Measurements from ENCODE around the gene ZBTB20. TPM values are rescaled to one million over a fixed set of nuclear protein-coding genes. Genes with fewer than 3 reads are reported as not detected.

ZBTB20 gene
- total RNA-seq, 1 donor from 2014 or later: 66.4 TPM

DNA sequence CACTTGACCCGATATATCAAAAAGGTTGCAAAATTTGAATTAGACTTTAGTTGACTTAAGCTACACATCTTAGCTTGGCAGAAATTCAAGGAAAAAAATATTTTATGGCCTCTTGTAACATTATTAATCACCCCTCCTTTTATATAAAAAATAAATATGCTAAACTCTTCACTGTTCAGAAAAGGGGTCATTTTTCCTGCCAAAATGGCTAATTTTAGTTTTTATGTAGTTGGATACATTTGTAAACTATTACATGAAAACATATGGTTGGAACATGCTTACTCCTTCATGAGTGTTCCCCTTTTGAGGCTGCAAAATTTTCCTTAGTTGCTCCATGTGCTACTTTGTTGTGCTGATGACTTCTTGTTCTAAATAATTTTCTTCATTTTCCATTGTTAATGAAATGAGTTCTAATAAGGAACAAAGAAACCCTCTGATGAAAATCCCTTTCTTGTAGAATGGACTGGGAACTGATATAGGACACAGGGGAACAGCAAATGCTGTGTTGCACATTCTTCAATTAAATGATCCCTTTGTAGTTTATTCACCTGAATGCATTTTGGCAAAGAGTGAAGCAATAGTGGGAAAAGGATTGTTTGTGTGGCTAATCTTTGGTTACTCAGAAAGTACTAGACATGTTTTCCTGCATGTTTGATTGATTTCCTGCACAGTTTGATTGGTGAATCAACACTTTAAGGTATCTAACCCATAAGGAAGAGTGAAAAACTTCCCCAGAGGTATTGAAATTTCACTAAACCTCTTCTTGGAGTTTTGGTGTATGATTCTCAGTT, 503.9 kb downstream of the ZBTB20 start:
- TF ChIP-seq, protein P1, sequence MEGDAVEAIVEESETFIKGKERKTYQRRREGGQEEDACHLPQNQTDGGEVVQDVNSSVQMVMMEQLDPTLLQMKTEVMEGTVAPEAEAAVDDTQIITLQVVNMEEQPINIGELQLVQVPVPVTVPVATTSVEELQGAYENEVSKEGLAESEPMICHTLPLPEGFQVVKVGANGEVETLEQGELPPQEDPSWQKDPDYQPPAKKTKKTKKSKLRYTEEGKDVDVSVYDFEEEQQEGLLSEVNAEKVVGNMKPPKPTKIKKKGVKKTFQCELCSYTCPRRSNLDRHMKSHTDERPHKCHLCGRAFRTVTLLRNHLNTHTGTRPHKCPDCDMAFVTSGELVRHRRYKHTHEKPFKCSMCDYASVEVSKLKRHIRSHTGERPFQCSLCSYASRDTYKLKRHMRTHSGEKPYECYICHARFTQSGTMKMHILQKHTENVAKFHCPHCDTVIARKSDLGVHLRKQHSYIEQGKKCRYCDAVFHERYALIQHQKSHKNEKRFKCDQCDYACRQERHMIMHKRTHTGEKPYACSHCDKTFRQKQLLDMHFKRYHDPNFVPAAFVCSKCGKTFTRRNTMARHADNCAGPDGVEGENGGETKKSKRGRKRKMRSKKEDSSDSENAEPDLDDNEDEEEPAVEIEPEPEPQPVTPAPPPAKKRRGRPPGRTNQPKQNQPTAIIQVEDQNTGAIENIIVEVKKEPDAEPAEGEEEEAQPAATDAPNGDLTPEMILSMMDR (IDR thresholded peaks at IDR 0.05): no peak
- Histone ChIP-seq H3K9me3 (no peaks in the 10 kb centered on the region), H3K36me3 (no peaks in the 10 kb centered on the region), H3K4me1 (no peaks in the 10 kb centered on the region), H3K27ac (no peak overlapping the region), H3K27me3 (ENCODE audit: low read depth) (no peaks in the 10 kb centered on the region), H3K4me3 (no peak overlapping the region)
- intact Hi-C loops (cut with DNase I): no loop called here
- DNase-seq: no peak
- no peak for ATAC-seq

GRCh38 chr3:114640126-114640525, 507.0 kb downstream of the ZBTB20 start:
- TF ChIP-seq, protein P1 (IDR thresholded peaks at IDR 0.05): no peak
- intact Hi-C loops (cut with DNase I): no loop called here

GRCh38 chr3:114639171-114639570, 507.9 kb downstream of the ZBTB20 start:
- H3K9me3 ChIP-seq: peaks cover 12% of the 10 kb centered on the region
- no peaks in the 10 kb centered on the region for H3K36me3 ChIP-seq
- intact Hi-C loops (cut with DNase I): no loop called here
- H3K4me1 ChIP-seq: no peaks in the 10 kb centered on the region
- ATAC-seq (no peak), DNase-seq (no peak)
- TF ChIP-seq, protein P1 (IDR thresholded peaks at IDR 0.05): no peak
- H3K4me3 ChIP-seq: no peak overlapping the region
- no peak overlapping the region for H3K27ac ChIP-seq
- no peaks in the 10 kb centered on the region for H3K27me3 ChIP-seq (ENCODE audit: low read depth)

More at GRCh38 chr3:114640126-114640525, 507.0 kb downstream of the ZBTB20 start:
- no peak for ATAC-seq
- Histone ChIP-seq H3K4me3 (no peak overlapping the region), H3K27ac (no peak overlapping the region), H3K9me3 (peaks cover 10% of the 10 kb centered on the region), H3K36me3 (no peaks in the 10 kb centered on the region), H3K4me1 (no peaks in the 10 kb centered on the region), H3K27me3 (ENCODE audit: low read depth) (no peaks in the 10 kb centered on the region)
- DNase-seq: no peak

DNA sequence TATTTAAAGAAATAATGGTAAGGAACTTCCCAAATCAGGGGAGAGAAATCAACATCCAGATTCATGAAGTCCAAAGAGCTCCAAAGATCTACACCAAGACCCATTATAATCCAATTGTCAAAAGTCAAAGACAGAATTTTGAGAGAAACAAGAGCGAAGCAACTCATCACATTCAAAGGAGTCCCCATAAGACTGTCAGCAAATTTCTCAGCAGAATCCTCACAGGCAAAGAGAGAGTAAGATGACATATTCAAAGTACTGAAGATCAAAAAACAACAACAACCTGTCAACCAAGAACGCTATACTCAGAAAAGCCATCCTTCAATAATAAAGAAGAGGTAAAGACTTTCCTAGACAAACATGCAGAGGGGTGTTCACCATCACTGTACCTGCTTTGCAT, 511.2 kb downstream of the ZBTB20 start:
- no peaks in the 10 kb centered on the region for H3K36me3 ChIP-seq
- intact Hi-C loops (cut with DNase I): no loop called here
- H3K4me3 ChIP-seq: no peak overlapping the region
- no peaks in the 10 kb centered on the region for H3K4me1 ChIP-seq
- DNase-seq (no peak), ATAC-seq (no peak)
- no peaks in the 10 kb centered on the region for H3K27me3 ChIP-seq (ENCODE audit: low read depth)
- H3K9me3 ChIP-seq: peaks cover 12% of the 10 kb centered on the region
- TF ChIP-seq, protein P1 (IDR thresholded peaks at IDR 0.05): no peak
- H3K27ac ChIP-seq: no peak overlapping the region

- no peak overlapping the region for H3K4me3 ChIP-seq
- no peaks in the 10 kb centered on the region for H3K36me3 ChIP-seq
- no peak for ATAC-seq
- no peaks in the 10 kb centered on the region for H3K4me1 ChIP-seq
- peaks cover 12% of the 10 kb centered on the region for H3K9me3 ChIP-seq
- TF ChIP-seq, protein P1 (IDR thresholded peaks at IDR 0.05): no peak
- intact Hi-C loops (cut with DNase I): no loop called here
- H3K27me3 ChIP-seq (ENCODE audit: low read depth): no peaks in the 10 kb centered on the region
- H3K27ac ChIP-seq: no peak overlapping the region
- DNase-seq: no peak
These were observed 512.5 kb downstream of the ZBTB20 start for GRCh38 chr3:114634635-114635034.
